Measurements from ENCODE around the gene F9.

Gene F9

DNA sequence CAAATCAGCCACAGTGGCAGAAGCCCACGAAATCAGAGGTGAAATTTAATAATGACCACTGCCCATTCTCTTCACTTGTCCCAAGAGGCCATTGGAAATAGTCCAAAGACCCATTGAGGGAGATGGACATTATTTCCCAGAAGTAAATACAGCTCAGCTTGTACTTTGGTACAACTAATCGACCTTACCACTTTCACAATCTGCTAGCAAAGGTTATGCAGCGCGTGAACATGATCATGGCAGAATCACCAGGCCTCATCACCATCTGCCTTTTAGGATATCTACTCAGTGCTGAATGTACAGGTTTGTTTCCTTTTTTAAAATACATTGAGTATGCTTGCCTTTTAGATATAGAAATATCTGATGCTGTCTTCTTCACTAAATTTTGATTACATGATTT lies at the start of gene F9:
Gene F9, plus strand, starts transcription at position 190 of the 400 bp plus-strand sequence. Its CDS starts 26 bp downstream, at position 216.
- H3K4me1 Mint-ChIP-seq: no peaks in the 10 kb centered on the region
- H3K27me3 Mint-ChIP-seq (ENCODE audit: low read depth): no peaks in the 10 kb centered on the region
- peaks cover 5% of the 10 kb centered on the region for H3K9me3 Mint-ChIP-seq
- no peaks in the 10 kb centered on the region for H3K36me3 Mint-ChIP-seq (ENCODE audit: low read depth)
- TF ChIP-seq, protein P1, sequence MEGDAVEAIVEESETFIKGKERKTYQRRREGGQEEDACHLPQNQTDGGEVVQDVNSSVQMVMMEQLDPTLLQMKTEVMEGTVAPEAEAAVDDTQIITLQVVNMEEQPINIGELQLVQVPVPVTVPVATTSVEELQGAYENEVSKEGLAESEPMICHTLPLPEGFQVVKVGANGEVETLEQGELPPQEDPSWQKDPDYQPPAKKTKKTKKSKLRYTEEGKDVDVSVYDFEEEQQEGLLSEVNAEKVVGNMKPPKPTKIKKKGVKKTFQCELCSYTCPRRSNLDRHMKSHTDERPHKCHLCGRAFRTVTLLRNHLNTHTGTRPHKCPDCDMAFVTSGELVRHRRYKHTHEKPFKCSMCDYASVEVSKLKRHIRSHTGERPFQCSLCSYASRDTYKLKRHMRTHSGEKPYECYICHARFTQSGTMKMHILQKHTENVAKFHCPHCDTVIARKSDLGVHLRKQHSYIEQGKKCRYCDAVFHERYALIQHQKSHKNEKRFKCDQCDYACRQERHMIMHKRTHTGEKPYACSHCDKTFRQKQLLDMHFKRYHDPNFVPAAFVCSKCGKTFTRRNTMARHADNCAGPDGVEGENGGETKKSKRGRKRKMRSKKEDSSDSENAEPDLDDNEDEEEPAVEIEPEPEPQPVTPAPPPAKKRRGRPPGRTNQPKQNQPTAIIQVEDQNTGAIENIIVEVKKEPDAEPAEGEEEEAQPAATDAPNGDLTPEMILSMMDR (IDR thresholded peaks at IDR 0.05; ENCODE audit: unreplicated experiment in 3 of 3): no peak
- no peak within 1 kb of the TSS for H3K27ac Mint-ChIP-seq
- no peak within 1 kb of the TSS for H3K4me3 Mint-ChIP-seq

DNA sequence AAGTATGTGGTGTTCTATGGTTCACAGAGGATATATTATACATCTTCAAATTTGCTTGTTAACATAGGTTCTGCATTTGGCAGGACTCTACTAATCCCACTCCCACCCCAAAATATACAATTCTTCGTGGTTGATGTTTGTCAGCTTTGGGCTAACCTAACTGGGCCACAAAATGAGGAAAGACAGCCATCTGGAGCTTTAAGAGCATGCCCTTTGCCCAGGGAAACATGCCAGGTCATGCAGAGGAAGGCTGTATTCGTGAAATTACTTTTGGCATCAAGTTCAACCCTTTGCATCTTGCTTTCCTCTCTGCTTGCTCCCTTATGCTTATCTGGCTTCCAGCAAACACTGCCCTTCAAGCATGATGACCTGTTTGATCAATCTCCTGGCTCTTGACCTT lies 46.8 kb upstream of the F9 start:
- H3K27ac Mint-ChIP-seq: no peak overlapping the region
- H3K9me3 Mint-ChIP-seq: peaks cover 7% of the 10 kb centered on the region
- TF ChIP-seq, protein P1 (IDR thresholded peaks at IDR 0.05; ENCODE audit: unreplicated experiment in 3 of 3): no peak
- H3K27me3 Mint-ChIP-seq (ENCODE audit: low read depth): no peaks in the 10 kb centered on the region
- no peak overlapping the region for H3K4me3 Mint-ChIP-seq
- no peaks in the 10 kb centered on the region for H3K36me3 Mint-ChIP-seq (ENCODE audit: low read depth)
- peaks cover 4% of the 10 kb centered on the region for H3K4me1 Mint-ChIP-seq

DNA sequence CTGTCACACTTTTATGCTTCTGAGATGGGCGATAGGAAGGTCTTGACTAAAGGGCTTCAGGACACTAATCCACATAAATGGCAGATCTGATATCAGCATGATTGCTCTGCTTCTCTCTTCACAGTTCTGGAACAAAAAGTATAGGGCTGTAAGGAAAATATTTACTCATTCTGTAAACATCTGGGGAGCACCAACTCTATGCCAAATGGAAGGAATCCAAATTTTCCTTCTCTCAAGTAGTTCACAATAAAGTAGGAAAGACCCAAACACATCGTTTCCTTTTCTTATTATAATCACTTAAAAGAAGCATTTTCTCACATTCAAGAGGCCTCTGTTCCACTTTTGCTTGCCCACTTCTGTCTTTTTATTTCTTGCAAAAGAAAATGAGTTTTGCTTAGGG lies 45.9 kb upstream of the F9 start:
- H3K4me3 Mint-ChIP-seq: no peak overlapping the region
- H3K27ac Mint-ChIP-seq: peak overlapping the region in 1 of 3 experiments; percentile 14
- TF ChIP-seq, protein P1 (IDR thresholded peaks at IDR 0.05; ENCODE audit: unreplicated experiment in 3 of 3): no peak
- H3K36me3 Mint-ChIP-seq (ENCODE audit: low read depth): no peaks in the 10 kb centered on the region
- H3K27me3 Mint-ChIP-seq (ENCODE audit: low read depth): no peaks in the 10 kb centered on the region
- H3K4me1 Mint-ChIP-seq: peaks cover 4% of the 10 kb centered on the region
- peaks cover 8% of the 10 kb centered on the region for H3K9me3 Mint-ChIP-seq

DNA sequence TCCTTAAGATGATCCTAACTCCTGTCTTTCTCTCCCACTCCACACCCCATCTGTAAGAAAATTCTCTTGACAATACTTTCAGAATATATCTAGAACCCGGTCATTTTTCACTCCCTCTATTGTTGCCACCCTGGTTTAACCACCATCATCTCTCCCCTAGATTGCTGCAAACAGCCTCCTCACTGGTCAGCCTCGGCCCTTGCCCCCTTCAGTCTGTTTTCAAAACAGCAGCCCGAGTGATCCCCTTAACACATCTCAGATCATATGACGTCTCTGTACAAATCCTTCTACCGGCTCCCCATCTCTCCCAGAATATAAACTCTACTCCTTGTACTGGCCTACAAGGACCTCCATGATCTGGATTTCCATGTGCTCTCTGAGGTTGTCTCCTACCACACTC lies 35.2 kb upstream of the F9 start:
- TF ChIP-seq, protein P1 (IDR thresholded peaks at IDR 0.05; ENCODE audit: unreplicated experiment in 3 of 3): no peak
- no peak overlapping the region for H3K27ac Mint-ChIP-seq
- H3K4me3 Mint-ChIP-seq: no peak overlapping the region
- H3K4me1 Mint-ChIP-seq: no peaks in the 10 kb centered on the region
- H3K27me3 Mint-ChIP-seq (ENCODE audit: low read depth): no peaks in the 10 kb centered on the region
- H3K36me3 Mint-ChIP-seq (ENCODE audit: low read depth): no peaks in the 10 kb centered on the region
- H3K9me3 Mint-ChIP-seq: peaks cover 4% of the 10 kb centered on the region

DNA sequence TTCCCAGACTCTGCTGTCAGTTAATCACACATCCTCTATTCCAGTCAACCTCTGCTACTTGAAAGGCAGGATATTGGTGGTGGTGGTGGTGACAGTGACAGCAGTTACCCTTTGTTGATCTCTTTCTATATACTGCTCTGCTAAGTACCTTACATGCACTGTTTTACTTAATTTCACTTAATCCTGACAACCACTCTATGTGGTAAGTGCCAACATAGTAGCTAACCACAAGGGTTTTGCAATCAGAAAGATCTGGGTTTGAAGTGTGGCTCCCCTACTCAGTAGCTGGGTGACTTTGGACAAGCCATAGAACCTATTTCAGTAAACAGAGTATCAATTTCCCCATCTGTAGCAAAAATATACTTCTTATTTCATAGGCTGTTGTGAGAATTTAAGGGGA lies 24.2 kb upstream of the F9 start:
- Mint-ChIP-seq H3K36me3 (ENCODE audit: low read depth) (no peaks in the 10 kb centered on the region), H3K4me1 (no peaks in the 10 kb centered on the region), H3K27ac (no peak overlapping the region), H3K9me3 (no peaks in the 10 kb centered on the region), H3K4me3 (no peak overlapping the region), H3K27me3 (ENCODE audit: low read depth) (no peaks in the 10 kb centered on the region)
- TF ChIP-seq, protein P1 (IDR thresholded peaks at IDR 0.05; ENCODE audit: unreplicated experiment in 3 of 3): no peak

DNA sequence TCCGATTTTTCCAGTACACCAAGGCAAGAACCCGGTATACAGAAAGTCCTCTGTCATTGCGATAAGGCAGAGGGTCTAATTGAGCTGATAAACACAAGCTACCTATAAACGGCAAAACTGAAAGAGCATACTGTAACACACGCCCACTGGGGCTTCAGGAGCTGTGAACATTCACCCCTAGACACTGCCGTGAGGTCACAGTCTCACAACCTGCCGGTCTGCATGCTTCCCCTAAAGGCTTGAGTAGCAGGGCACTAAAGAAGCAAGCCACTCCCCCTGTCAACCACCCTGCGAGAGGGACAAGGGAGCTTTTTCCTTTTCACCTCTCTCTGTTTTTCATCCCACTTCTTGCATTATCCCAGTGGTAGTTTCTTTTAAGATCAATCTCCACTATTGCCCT lies 22.4 kb upstream of the F9 start:
- Mint-ChIP-seq H3K36me3 (ENCODE audit: low read depth) (no peaks in the 10 kb centered on the region), H3K4me1 (no peaks in the 10 kb centered on the region), H3K9me3 (peaks cover 2% of the 10 kb centered on the region), H3K4me3 (no peak overlapping the region), H3K27ac (no peak overlapping the region), H3K27me3 (ENCODE audit: low read depth) (no peaks in the 10 kb centered on the region)
- TF ChIP-seq, protein P1 (IDR thresholded peaks at IDR 0.05; ENCODE audit: unreplicated experiment in 3 of 3): no peak

Data from nephron (organoid).